SK-N-SH (cell line): Measurements from ENCODE around the gene C2orf42. TPM values are rescaled to one million over a fixed set of nuclear protein-coding genes. Genes with fewer than 3 reads are reported as not detected.

Experiments
- CTCF ChIA-PET: fragments of 300-600, 350-600 bp; formaldehyde crosslinking; extraction: SDS; loops from one replicate; lab custom pipeline; 2021; lab: Yijun Ruan, JAX
- POLR2A ChIA-PET: fragments of 350-600 bp; sonication (Branson Sonifier 250); formaldehyde crosslinking; extraction: SDS; loops from one replicate; lab custom pipeline; 2020; ENCODE audit warnings: antibody characterized with exemption, inconsistent platforms; lab: Yijun Ruan, JAX
- DNase-seq: peaks from one replicate; pipeline ENCODE4 v3.0.0; 2012
- H2AFZ ChIP-seq: fragments of 200-600 bp; sonication (generic); 2 replicates; pipeline ENCODE4 v1.8.1; 2016; ENCODE audit warnings: antibody characterized with exemption, mild to moderate bottlenecking, low read depth
- H3F3A ChIP-seq: fragments of 200-600 bp; sonication (generic); replicated peaks from 2 replicates; pipeline ENCODE3; 2016; ENCODE audit warnings: antibody characterized with exemption, mild to moderate bottlenecking; ENCODE audit not compliant: insufficient read depth
- H3K27ac ChIP-seq, 2 experiments: fragments of 200-500 bp in 1 of 2; fragments of 200-600 bp in 1 of 2; sonication (Bioruptor generic) in 1 of 2; sonication (generic), shearing (Covaris generic) in 1 of 2; 2 replicates each; pipeline versions ENCODE4 v1.5.1 to v1.6.1; 2014 to 2016; ENCODE audit warnings: low read depth in 2 of 2, inconsistent platforms in 1 of 2, low read length in 1 of 2, mild to moderate bottlenecking in 1 of 2, mixed read lengths in 1 of 2
- H3K27me3 ChIP-seq: fragments of 200-600 bp; sonication (generic), shearing (Covaris generic); 2 replicates; pipeline ENCODE4 v1.6.1; 2016; ENCODE audit warnings: mixed run types; ENCODE audit not compliant: insufficient read depth
- H3K36me3 ChIP-seq, 2 experiments: fragments of 200-500 bp in 1 of 2; fragments of 200-600 bp in 1 of 2; sonication (Bioruptor generic) in 1 of 2; sonication (generic) in 1 of 2; replicated peaks in 1 of 2; 2 replicates each; pipeline versions ENCODE3 to v1.5.1; 2014 to 2016; ENCODE audit warnings: low read length in 1 of 2, mild to moderate bottlenecking in 1 of 2; ENCODE audit not compliant: insufficient read depth in 2 of 2, control insufficient read depth in 1 of 2
- H3K4me1 ChIP-seq, 2 experiments: fragments of 200-500 bp in 1 of 2; fragments of 200-600 bp in 1 of 2; sonication (Bioruptor generic) in 1 of 2; sonication (generic), shearing (Covaris generic) in 1 of 2; 2 replicates each; pipeline versions ENCODE4 v1.5.1 to v1.6.1; 2014 to 2016; ENCODE audit warnings: low read depth in 1 of 2, low read length in 1 of 2, mixed run types in 1 of 2; ENCODE audit not compliant: insufficient read depth in 2 of 2, control insufficient read depth in 1 of 2
- H3K4me2 ChIP-seq: fragments of 200-600 bp; sonication (generic), shearing (Covaris generic); 2 replicates; pipeline ENCODE4 v1.6.1; 2017; ENCODE audit warnings: mixed run types
- H3K4me3 ChIP-seq, 2 experiments: fragments of 200-500 bp in 1 of 2; fragments of 200-600 bp in 1 of 2; sonication (Bioruptor generic) in 1 of 2; sonication (generic), shearing (Covaris generic) in 1 of 2; 2 replicates each; pipeline versions ENCODE4 v1.5.1 to v1.8.1; 2014 to 2016; ENCODE audit warnings: low read depth in 2 of 2, inconsistent platforms in 1 of 2, low read length in 1 of 2, mild to moderate bottlenecking in 1 of 2, mixed read lengths in 1 of 2, moderate library complexity in 1 of 2
- H3K79me2 ChIP-seq: fragments of 200-600 bp; sonication (generic); 2 replicates; pipeline ENCODE4 v1.8.1; 2017; ENCODE audit warnings: mild to moderate bottlenecking; ENCODE audit not compliant: insufficient read depth
- H3K9ac ChIP-seq: fragments of 200-600 bp; sonication (generic); 2 replicates; pipeline ENCODE4 v1.6.1; 2017; ENCODE audit warnings: mixed run types
- H3K9me2 ChIP-seq: fragments of 200-600 bp; sonication (generic); 2 replicates; pipeline ENCODE4 v1.6.1; 2017; ENCODE audit warnings: mixed run types
- H3K9me3 ChIP-seq: fragments of 200-600 bp; sonication (generic); 2 replicates; pipeline ENCODE4 v1.6.1; 2017; ENCODE audit warnings: mixed run types, mild to moderate bottlenecking, moderate library complexity
- H4K20me1 ChIP-seq: fragments of 200-600 bp; sonication (generic); 2 replicates; pipeline ENCODE4 v1.6.1; 2017; ENCODE audit warnings: mild to moderate bottlenecking, mixed run types; ENCODE audit not compliant: insufficient read depth
- CHD2 ChIP-seq: fragments of 150-350 bp; IDR thresholded peaks from 2 replicates; pipeline ENCODE4 v1.6.1; 2018; ENCODE audit warnings: low read length; ENCODE audit not compliant: partially characterized antibody
- ELF1 ChIP-seq: IDR thresholded peaks from 2 replicates; pipeline ENCODE4 v1.4.0; 2012
- EZH2phosphoT487 ChIP-seq: fragments of 200-600 bp; sonication (generic); IDR thresholded peaks from 2 replicates; pipeline ENCODE4 v1.6.1; 2017; ENCODE audit warnings: low read depth, mixed run types, mild to moderate bottlenecking, antibody characterized with exemption, moderate library complexity, borderline replicate concordance
- GATA2 ChIP-seq: sonication (generic); formaldehyde crosslinking; IDR thresholded peaks from 2 replicates; pipeline ENCODE4 v1.5.0; 2020; ENCODE audit warnings: mild to moderate bottlenecking, missing genetic modification reagents
- IRF3 ChIP-seq: fragments of 150-350 bp; IDR thresholded peaks from 2 replicates; pipeline ENCODE4 v1.6.1; 2016; ENCODE audit warnings: mild to moderate bottlenecking, low read depth, low read length
- NRF1 ChIP-seq: IDR thresholded peaks from 2 replicates; pipeline ENCODE4 v1.6.1; 2012; ENCODE audit warnings: low read depth, mild to moderate bottlenecking, low read length
- RAD21 ChIP-seq: IDR thresholded peaks from 2 replicates; pipeline ENCODE4 v1.6.1; 2012; ENCODE audit warnings: mild to moderate bottlenecking, low read length
- REST ChIP-seq: IDR thresholded peaks from 2 replicates; pipeline ENCODE4 v1.6.1; 2012; ENCODE audit warnings: mild to moderate bottlenecking, low read depth, low read length, moderate library complexity
- SMC3 ChIP-seq: IDR thresholded peaks from 2 replicates; pipeline ENCODE4 v1.6.1; 2012; ENCODE audit warnings: low read depth, low read length, improper control_type of control experiment
- TAF1 ChIP-seq: IDR thresholded peaks from 2 replicates; pipeline ENCODE4 v1.6.1; 2012; ENCODE audit warnings: low read depth, mild to moderate bottlenecking, low read length, moderate library complexity, borderline replicate concordance
- TCF12 ChIP-seq: IDR thresholded peaks from 2 replicates; pipeline ENCODE4 v1.4.0; 2012
- TEAD4 ChIP-seq: IDR thresholded peaks from 2 replicates; pipeline ENCODE4 v1.4.0; 2012; ENCODE audit warnings: mild to moderate bottlenecking, borderline replicate concordance; ENCODE audit not compliant: insufficient read depth
- USF1 ChIP-seq: IDR thresholded peaks from 2 replicates; pipeline ENCODE4 v1.4.0; 2012; ENCODE audit warnings: low read depth, borderline replicate concordance
- USF2 ChIP-seq: fragments of 150-350 bp; IDR thresholded peaks from 2 replicates; pipeline ENCODE4 v1.6.1; 2017; ENCODE audit warnings: antibody characterized with exemption, low read length, low read depth, borderline replicate concordance
- WGBS: methylation state at CpG from one replicate; pipeline ENCODE4 v1.1.6; 2017; ENCODE audit warnings: low lambda C conversion rate; 5-methylcytosine and 5-hydroxymethylcytosine counted together
- polyA plus RNA-seq, 3 experiments: library from polyadenylated mRNA; depleted of rRNA; stranded (reverse); fragments of >200 nt; gene quantifications; 2 replicates each; pipeline ENCODE4 v1.2.3, GENCODE V29; 2012

C2orf42 gene
- polyA plus RNA-seq, 1 of the 3 experiments (the other 2 are of a cell fraction): 5.1 TPM

GRCh38 chr2:70182689-70183088, 8.1 kb downstream of the C2orf42 start:
- no peaks in the 10 kb centered on the region for H3K79me2 ChIP-seq
- H3K4me1 ChIP-seq: peaks cover 0 to 7% of the 10 kb centered on the region in 2 experiments; a peak in 1 of 4 replicates
- H3K27ac ChIP-seq: no peak overlapping the region
- H3K9me3 ChIP-seq: no peaks in the 10 kb centered on the region
- TF ChIP-seq NRF1 (no peak), EZH2phosphoT487 (no peak), ELF1 (no peak), TAF1 (no peak), GATA2 (CRISPR knock-in tag) (no peak), RAD21 (no peak), USF1 (no peak), TEAD4 (no peak), IRF3 (no peak), TCF12 (no peak), CHD2 (no peak), SMC3 (no peak), REST (no peak), USF2 (no peak)
- no peaks in the 10 kb centered on the region for H3K9me2 ChIP-seq
- peaks cover 0 to 23% of the 10 kb centered on the region in 2 experiments for H3K36me3 ChIP-seq
- H3K9ac ChIP-seq: no peak overlapping the region
- DNase-seq: no peak
- H2AFZ ChIP-seq: no peak overlapping the region
- no peaks in the 10 kb centered on the region for H3K27me3 ChIP-seq
- H3K4me2 ChIP-seq: no peak overlapping the region
- H3F3A ChIP-seq: peaks cover 15% of the 10 kb centered on the region
- ChIA-PET CTCF (interaction anchor here (0.7 to 1.0 kb wide), 2 partner anchors 40 to 465 kb away, joined by 3 to 4 read pairs; no protein-coding TSS in a partner anchor), POLR2A (no interaction called here)
- H4K20me1 ChIP-seq: no peaks in the 10 kb centered on the region
- no peak overlapping the region for H3K4me3 ChIP-seq
- WGBS: 92% methylated on average over 4 of the region's 4 CpGs
